H9 (cell line): ENCODE results near the gene AURKA. TPM values are rescaled to one million over a fixed set of nuclear protein-coding genes. Genes with fewer than 3 reads are reported as not detected.

ENCODE experiments used
- DNase-seq: peaks from one replicate; pipeline ENCODE4 v3.0.0-alpha.2; 2017
- H2AFZ ChIP-seq: one replicate; pipeline ENCODE4 v1.6.1; 2013; ENCODE audit warnings: mild to moderate bottlenecking, low read length, control low read depth, moderate library complexity
- H2AK5ac ChIP-seq: 2 replicates; pipeline ENCODE4 v1.6.1; 2013; ENCODE audit warnings: low read length, control low read depth, mixed read lengths; ENCODE audit not compliant: insufficient read length
- H2BK120ac ChIP-seq: one replicate; pipeline ENCODE4 v1.6.1; 2013; ENCODE audit warnings: low read depth, mild to moderate bottlenecking, low read length, control low read depth, inconsistent platforms; ENCODE audit not compliant: poor library complexity, severe bottlenecking
- H2BK12ac ChIP-seq: 2 replicates; pipeline ENCODE4 v1.6.1; 2013; ENCODE audit warnings: low read length, control low read depth, mixed read lengths, low read depth; ENCODE audit not compliant: insufficient read length
- H2BK15ac ChIP-seq: 2 replicates; pipeline ENCODE4 v1.6.1; 2013; ENCODE audit warnings: low read depth, low read length, control low read depth
- H2BK20ac ChIP-seq: one replicate; pipeline ENCODE4 v1.6.1; 2013; ENCODE audit warnings: low read depth, mild to moderate bottlenecking, low read length, control low read depth, inconsistent platforms; ENCODE audit not compliant: poor library complexity, severe bottlenecking
- H2BK5ac ChIP-seq: 2 replicates; pipeline ENCODE4 v1.6.1; 2013; ENCODE audit warnings: low read length, control low read depth, mixed read lengths; ENCODE audit not compliant: insufficient read length
- H3K14ac ChIP-seq: 2 replicates; pipeline ENCODE4 v1.6.1; 2013; ENCODE audit warnings: low read length, control low read depth; ENCODE audit not compliant: insufficient read depth
- H3K18ac ChIP-seq: 2 replicates; pipeline ENCODE4 v1.6.1; 2013; ENCODE audit warnings: low read depth, mild to moderate bottlenecking, mixed read lengths, low read length, control low read depth; ENCODE audit not compliant: insufficient read length
- H3K23ac ChIP-seq: 2 replicates; pipeline ENCODE4 v1.6.1; 2013; ENCODE audit warnings: low read length, control low read depth, mixed read lengths, low read depth; ENCODE audit not compliant: insufficient read length
- H3K23me2 ChIP-seq: 2 replicates; pipeline ENCODE4 v1.6.1; 2013; ENCODE audit warnings: low read depth, mild to moderate bottlenecking, mixed read lengths, low read length, control low read depth; ENCODE audit not compliant: insufficient read length, poor library complexity, severe bottlenecking
- H3K27ac ChIP-seq: 2 replicates; pipeline ENCODE4 v1.5.1; 2013; ENCODE audit warnings: low read length, control low read depth, mixed read lengths, low read depth; ENCODE audit not compliant: insufficient read length
- H3K27me3 ChIP-seq: 2 replicates; pipeline ENCODE4 v1.6.1; 2013; ENCODE audit warnings: low read length, control low read depth, inconsistent platforms; ENCODE audit not compliant: insufficient read depth
- H3K4ac ChIP-seq: 2 replicates; pipeline ENCODE4 v1.6.1; 2013; ENCODE audit warnings: low read depth, mild to moderate bottlenecking, control low read depth, inconsistent platforms, low read length, moderate library complexity
- H3K4me1 ChIP-seq: 2 replicates; pipeline ENCODE4 v1.6.1; 2013; ENCODE audit warnings: low read length, control low read depth, inconsistent platforms; ENCODE audit not compliant: insufficient read depth
- H3K4me2 ChIP-seq: 2 replicates; pipeline ENCODE4 v1.6.1; 2013; ENCODE audit warnings: low read length, control low read depth, mixed read lengths; ENCODE audit not compliant: insufficient read length, insufficient read depth
- H3K56ac ChIP-seq: 2 replicates; pipeline ENCODE4 v1.6.1; 2013; ENCODE audit warnings: low read depth, mild to moderate bottlenecking, mixed read lengths, low read length, control low read depth; ENCODE audit not compliant: insufficient read length
- H3K79me1 ChIP-seq: 2 replicates; pipeline ENCODE4 v1.6.1; 2013; ENCODE audit warnings: low read depth, mild to moderate bottlenecking, moderate library complexity, low read length, control low read depth, inconsistent platforms; ENCODE audit not compliant: insufficient read depth, poor library complexity, severe bottlenecking
- H3K79me2 ChIP-seq: 2 replicates; pipeline ENCODE4 v1.6.1; 2013; ENCODE audit warnings: low read length, control low read depth, inconsistent platforms; ENCODE audit not compliant: insufficient read depth
- H3K9ac ChIP-seq: 2 replicates; pipeline ENCODE4 v1.6.1; 2013; ENCODE audit warnings: low read length, control low read depth, mixed read lengths; ENCODE audit not compliant: insufficient read length; ENCODE audit errors: extremely low read depth
- H3K9me3 ChIP-seq: one replicate; pipeline ENCODE4 v1.6.1; 2013; ENCODE audit warnings: low read depth, low read length, inconsistent platforms; ENCODE audit not compliant: control insufficient read depth
- H3T11ph ChIP-seq: one replicate; pipeline ENCODE4 v1.6.1; 2013; ENCODE audit warnings: mild to moderate bottlenecking, low read length, control low read depth, inconsistent platforms
- H4K20me1 ChIP-seq: one replicate; pipeline ENCODE4 v1.6.1; 2013; ENCODE audit not compliant: control insufficient read depth, insufficient read length, insufficient read depth
- H4K5ac ChIP-seq: 2 replicates; pipeline ENCODE4 v1.6.1; 2013; ENCODE audit warnings: low read depth, mild to moderate bottlenecking, mixed read lengths, low read length, control low read depth; ENCODE audit not compliant: insufficient read length
- H4K8ac ChIP-seq: replicated peaks from 2 replicates; pipeline ENCODE4 v1.6.1; 2013; ENCODE audit warnings: low read length, control low read depth, mixed read lengths, low read depth; ENCODE audit not compliant: insufficient read length
- H4K91ac ChIP-seq: 2 replicates; pipeline ENCODE4 v1.6.1; 2013; ENCODE audit warnings: low read depth, mild to moderate bottlenecking, moderate library complexity, mixed read lengths, low read length, control low read depth; ENCODE audit not compliant: insufficient read length
- H3K27ac Mint-ChIP-seq, 3 experiments: 2 replicates in 2 of 3; 3 replicates in 1 of 3; pipeline ENCODE4 v1.8.0; 2020 to 2021; ENCODE audit warnings: mixed read lengths in 3 of 3, mild to moderate bottlenecking in 1 of 3, moderate library complexity in 1 of 3
- H3K27me3 Mint-ChIP-seq: 2 replicates; pipeline ENCODE4 v1.8.0; 2021; ENCODE audit warnings: low read depth, mild to moderate bottlenecking, moderate library complexity, mixed read lengths
- H3K36me3 Mint-ChIP-seq, 3 experiments: 2 replicates in 2 of 3; 3 replicates in 1 of 3; pipeline ENCODE4 v1.8.0; 2020 to 2021; ENCODE audit warnings: low read depth in 3 of 3, mixed read lengths in 3 of 3; ENCODE audit not compliant: insufficient read depth in 1 of 3
- H3K4me1 Mint-ChIP-seq, 2 experiments: 2 replicates each; pipeline ENCODE4 v1.8.0; 2020; ENCODE audit warnings: mixed read lengths in 2 of 2
- H3K4me3 Mint-ChIP-seq, 2 experiments: 2 replicates in 1 of 2; 3 replicates in 1 of 2; pipeline ENCODE4 v1.8.0; 2020 to 2021; ENCODE audit warnings: mild to moderate bottlenecking in 2 of 2, mixed read lengths in 2 of 2, moderate library complexity in 1 of 2
- H3K9me3 Mint-ChIP-seq, 2 experiments: 2 replicates in 1 of 2; 3 replicates in 1 of 2; pipeline ENCODE4 v1.8.0; 2020; ENCODE audit warnings: mild to moderate bottlenecking in 2 of 2, mixed read lengths in 2 of 2, moderate library complexity in 1 of 2
- WGBS: extraction: QIAGEN DNeasy Blood & Tissue Kit; methylation state at CpG from one replicate; pipeline ENCODE4 v1.1.7; 2013; ENCODE audit warnings: missing lambda C conversion rate, low lambda C conversion rate, mixed read lengths; ENCODE audit not compliant: insufficient read length; ENCODE audit errors: extremely low coverage; 5-methylcytosine and 5-hydroxymethylcytosine counted together
- total RNA-seq: library from RNA; stranded (reverse); gene quantifications from 2 replicates; pipeline ENCODE4 v1.2.1, GENCODE V29; 2021
- TF ChIP-seq, protein P1 (sequence below): fragments of 200-600 bp; sonication (generic); conservative IDR thresholded peaks from 3 replicates; pipeline ENCODE4 v1.8.0; 2021; ENCODE audit warnings: antibody characterized with exemption, mild to moderate bottlenecking

The AURKA gene
- total RNA-seq, 1 experiment from 2014 or later = 86.8 TPM

DNA sequence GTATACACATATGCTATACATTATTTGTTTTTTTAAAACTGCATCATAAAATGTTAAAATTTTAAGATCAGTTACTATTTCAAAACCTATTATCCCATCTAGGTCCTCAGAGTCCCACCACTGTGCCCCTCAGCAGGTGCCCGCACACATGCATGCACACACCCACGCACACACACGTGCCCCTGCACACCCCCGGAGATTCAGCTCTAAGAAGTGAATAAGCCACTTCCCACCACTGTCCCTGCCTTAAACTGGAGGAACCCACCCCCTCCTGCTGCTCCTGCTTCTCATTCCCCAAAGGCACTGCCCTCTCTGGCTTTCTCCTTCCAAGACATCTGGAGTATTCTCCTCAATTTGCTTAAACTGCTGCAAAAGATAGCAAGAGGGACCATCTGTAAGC lies 38.7 kb downstream of the AURKA start:
- Histone ChIP-seq H2BK12ac (no peak overlapping the region), H3K23ac (no peak overlapping the region), H4K20me1 (no peaks in the 10 kb centered on the region), H4K5ac (no peak overlapping the region), H2BK20ac (no peak overlapping the region), H3K4ac (no peak overlapping the region), H2AK5ac (no peak overlapping the region), H3K4me2 (no peak overlapping the region), H3K27me3 (peaks cover 10% of the 10 kb centered on the region; the same call in 1 of the 2 replicates), H2BK120ac (no peak overlapping the region), H3K14ac (no peak overlapping the region), H2BK15ac (no peak overlapping the region), H2BK5ac (no peak overlapping the region), H3K4me1 (peaks cover 2% of the 10 kb centered on the region), H3K79me1 (no peaks in the 10 kb centered on the region), H2AFZ (no peak overlapping the region), H3K79me2 (no peaks in the 10 kb centered on the region), H3T11ph (no peak overlapping the region), H3K56ac (no peak overlapping the region), H4K8ac (no peak overlapping the region), H3K18ac (no peak overlapping the region), H3K27ac (no peak overlapping the region), H3K9ac (no peak overlapping the region), H3K9me3 (no peaks in the 10 kb centered on the region), H4K91ac (no peak overlapping the region), H3K23me2 (no peaks in the 10 kb centered on the region)
- H3K27ac Mint-ChIP-seq = no peak overlapping the region; a peak in 1 of 7 replicates
- WGBS = no CpG with 5 or more reads among the region's 4 CpGs
- TF ChIP-seq, protein P1, sequence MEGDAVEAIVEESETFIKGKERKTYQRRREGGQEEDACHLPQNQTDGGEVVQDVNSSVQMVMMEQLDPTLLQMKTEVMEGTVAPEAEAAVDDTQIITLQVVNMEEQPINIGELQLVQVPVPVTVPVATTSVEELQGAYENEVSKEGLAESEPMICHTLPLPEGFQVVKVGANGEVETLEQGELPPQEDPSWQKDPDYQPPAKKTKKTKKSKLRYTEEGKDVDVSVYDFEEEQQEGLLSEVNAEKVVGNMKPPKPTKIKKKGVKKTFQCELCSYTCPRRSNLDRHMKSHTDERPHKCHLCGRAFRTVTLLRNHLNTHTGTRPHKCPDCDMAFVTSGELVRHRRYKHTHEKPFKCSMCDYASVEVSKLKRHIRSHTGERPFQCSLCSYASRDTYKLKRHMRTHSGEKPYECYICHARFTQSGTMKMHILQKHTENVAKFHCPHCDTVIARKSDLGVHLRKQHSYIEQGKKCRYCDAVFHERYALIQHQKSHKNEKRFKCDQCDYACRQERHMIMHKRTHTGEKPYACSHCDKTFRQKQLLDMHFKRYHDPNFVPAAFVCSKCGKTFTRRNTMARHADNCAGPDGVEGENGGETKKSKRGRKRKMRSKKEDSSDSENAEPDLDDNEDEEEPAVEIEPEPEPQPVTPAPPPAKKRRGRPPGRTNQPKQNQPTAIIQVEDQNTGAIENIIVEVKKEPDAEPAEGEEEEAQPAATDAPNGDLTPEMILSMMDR = no peak
- H3K36me3 Mint-ChIP-seq = no peaks in the 10 kb centered on the region; a peak in 2 of 7 replicates
- DNase-seq = no peak
- H3K4me1 Mint-ChIP-seq = peaks cover 6 to 9% of the 10 kb centered on the region in 2 experiments
- H3K4me3 Mint-ChIP-seq = no peak overlapping the region
- H3K27me3 Mint-ChIP-seq = peaks cover 50% of the 10 kb centered on the region
- no peaks in the 10 kb centered on the region for H3K9me3 Mint-ChIP-seq
